GM21423 (cell line): ENCODE results near the gene SLC24A3.
A peak's percentile ranks its signal among the peaks of the same experiment; 100 is the strongest.
"Not testable (repeated sequence)": the region's sequence is repeated elsewhere in the genome, so short reads cannot be mapped to it uniquely, and the experiment has no call there.

ENCODE experiments used
- ATAC-seq: cut with Tn5 transposase; IDR thresholded peaks from one replicate; pipeline ENCODE4 v1.9.1; 2021; ENCODE audit warnings: mild to moderate bottlenecking, moderate library complexity; ENCODE audit not compliant: unreplicated experiment

The SLC24A3 gene

GRCh38 chr20:19616620-19617019, 404.2 kb downstream of the SLC24A3 start:
- no peak for ATAC-seq

- no peak for ATAC-seq
These were observed 404.8 kb downstream of the SLC24A3 start for GRCh38 chr20:19617256-19617655.

- no peak for ATAC-seq
These were observed 406.3 kb downstream of the SLC24A3 start for GRCh38 chr20:19618711-19619110.

DNA sequence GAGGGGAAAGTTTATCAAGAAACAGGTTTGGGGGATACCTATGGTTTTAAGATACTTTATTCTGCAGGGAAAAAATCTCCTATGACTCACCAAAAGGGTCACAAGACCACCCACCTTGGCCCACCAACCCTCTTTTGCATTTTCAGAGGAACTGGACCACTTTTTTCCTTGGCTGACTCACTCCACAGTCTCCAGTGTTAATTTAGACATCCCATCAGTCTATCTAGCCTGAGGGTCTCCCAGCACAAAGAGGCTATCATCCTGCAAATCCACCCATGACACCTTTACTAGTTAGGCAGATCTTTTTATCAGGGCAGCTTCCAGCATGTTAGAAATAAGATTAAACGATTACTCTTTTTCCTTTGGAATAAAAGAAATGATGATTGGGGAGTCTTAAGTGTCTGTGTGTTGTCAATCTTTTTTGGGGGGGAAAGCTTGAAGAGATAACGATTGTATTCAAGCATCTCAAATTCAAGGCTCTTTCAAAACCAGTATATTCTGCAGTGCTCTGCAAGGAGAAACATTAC, 407.5 kb downstream of the SLC24A3 start:
- no peak for ATAC-seq

GRCh38 chr20:19620446-19620845, 408.0 kb downstream of the SLC24A3 start:
- ATAC-seq = no peak

GRCh38 chr20:19621072-19621471, 408.6 kb downstream of the SLC24A3 start:
- ATAC-seq = no peak

- no peak for ATAC-seq
These were observed 412.0 kb downstream of the SLC24A3 start for GRCh38 chr20:19624221-19624965.

DNA sequence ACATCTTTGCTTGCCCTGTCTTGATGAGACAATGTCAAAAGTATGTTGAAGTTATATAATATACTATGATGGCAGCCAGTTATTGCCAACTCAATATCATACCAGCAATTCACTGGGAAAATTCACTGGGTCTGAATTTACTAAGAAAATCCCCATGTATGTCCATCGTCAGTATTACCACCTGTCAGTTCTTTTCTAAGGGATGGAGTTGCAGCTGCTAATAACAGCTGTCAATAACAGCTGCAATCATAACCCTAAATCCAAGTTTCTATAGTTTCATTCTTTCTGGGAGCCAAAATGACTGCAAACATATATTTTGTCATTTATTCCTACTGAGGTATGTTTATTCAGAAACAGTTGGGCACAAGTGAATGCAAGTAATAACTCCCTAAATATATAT, 413.0 kb downstream of the SLC24A3 start:
- ATAC-seq = no peak

DNA sequence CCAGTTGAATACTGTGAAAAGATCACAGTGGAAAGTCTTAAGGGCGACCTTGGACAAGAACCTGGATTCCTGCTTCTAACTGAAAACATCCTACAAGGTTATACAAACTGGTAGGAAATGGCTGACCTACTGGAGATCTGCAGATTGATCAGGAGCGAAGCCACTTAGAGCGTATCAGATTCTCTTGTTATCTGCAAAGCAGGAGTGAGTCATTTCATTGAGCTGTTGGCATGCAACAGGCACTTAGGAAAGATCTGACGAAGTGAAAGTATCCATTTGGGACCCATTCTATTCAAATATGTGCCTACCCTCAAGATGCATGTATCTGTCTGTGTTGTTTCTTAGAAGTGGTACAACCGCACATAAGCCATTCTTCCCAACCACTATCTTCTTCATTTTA, 414.5 kb downstream of the SLC24A3 start:
- no peak for ATAC-seq

GRCh38 chr20:19628570-19629134, 416.2 kb downstream of the SLC24A3 start:
- ATAC-seq = peak; percentile 65

DNA sequence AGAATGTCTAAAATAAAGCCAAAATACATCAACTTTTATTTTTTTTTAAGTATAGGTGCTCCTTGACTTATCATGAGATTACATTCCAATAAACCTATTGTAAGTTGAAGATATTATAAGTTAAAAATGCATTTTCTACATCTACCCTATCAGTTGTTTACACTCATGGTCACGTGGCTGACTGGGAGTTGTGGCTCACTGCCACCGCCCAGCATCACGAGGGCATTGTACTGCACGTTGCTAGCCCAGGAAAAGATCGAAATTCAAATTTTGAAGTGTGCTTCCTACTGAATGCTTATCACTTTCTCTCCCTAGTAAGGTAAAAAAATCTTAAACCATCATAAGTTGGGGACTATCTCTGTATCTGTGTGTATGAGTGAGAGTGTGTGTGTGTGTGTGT, 419.0 kb downstream of the SLC24A3 start:
- ATAC-seq = no peak

DNA sequence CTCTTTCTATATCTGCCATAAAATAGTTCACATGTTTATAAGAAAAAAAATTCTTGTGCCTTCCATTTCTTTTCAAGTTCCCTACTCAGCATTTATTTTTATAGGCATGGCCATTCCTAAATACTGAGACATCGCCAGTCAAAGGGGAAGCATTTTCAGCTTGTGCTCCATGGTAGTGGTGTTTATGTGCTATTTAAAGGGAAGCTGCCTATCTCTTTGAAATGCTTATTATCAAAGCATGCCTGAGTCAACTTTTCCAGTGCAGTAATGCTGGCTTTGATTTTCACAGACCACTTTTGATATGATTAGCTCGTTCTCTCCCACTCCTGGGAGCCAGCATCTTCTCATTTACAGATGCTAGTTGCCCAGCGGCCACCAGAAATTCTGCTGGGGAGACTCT, 421.5 kb downstream of the SLC24A3 start:
- ATAC-seq = no peak

DNA sequence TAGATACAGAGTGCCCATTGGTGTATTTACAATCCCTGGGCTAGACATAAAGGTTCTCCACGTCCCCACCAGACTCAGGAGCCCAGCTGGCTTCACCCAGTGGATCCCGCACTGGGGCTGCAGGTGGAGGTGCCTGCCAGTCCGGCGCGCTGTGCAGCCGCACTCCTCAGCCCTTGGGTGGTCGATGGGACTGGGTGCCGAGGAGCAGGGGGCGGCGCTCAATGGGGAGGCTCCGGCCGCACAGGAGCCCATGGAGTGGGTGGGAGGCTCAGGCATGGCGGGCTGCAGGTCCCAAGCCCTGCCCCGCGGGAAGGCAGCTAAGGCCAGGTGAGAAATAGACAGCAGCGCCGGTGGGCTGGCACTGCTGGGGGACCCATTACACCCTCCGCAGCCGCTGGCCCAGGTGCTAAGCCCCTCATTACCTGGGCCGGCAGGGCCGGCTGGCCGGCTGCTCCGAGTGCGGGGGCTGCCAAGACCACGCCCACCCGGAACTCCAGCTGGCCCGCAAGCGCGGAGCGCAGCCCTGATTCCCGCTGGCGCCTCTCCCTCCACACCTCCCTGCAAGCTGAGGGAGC, 427.1 kb downstream of the SLC24A3 start:
- ATAC-seq = not testable (repeated sequence)

DNA sequence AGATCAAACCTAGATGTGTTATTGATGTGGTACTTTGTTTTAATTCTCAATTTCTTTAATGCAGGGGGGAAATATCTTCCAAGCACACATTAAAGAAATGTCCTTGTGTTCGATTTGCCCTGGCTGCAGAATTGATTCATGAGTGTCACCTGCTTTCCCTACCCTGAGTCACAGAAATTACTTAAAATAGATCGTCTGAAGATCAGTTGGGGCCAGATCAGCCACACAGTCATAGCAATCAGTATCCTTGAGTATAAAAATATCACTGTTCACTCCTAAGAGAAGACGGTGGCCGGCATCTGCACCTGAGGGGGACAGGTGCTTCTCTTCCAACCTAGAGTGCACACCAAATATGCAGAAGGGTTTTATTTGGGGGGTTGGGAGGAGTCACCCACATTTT, 430.4 kb downstream of the SLC24A3 start:
- ATAC-seq = no peak

- no peak for ATAC-seq
These were observed 431.6 kb downstream of the SLC24A3 start for GRCh38 chr20:19644085-19644484.

DNA sequence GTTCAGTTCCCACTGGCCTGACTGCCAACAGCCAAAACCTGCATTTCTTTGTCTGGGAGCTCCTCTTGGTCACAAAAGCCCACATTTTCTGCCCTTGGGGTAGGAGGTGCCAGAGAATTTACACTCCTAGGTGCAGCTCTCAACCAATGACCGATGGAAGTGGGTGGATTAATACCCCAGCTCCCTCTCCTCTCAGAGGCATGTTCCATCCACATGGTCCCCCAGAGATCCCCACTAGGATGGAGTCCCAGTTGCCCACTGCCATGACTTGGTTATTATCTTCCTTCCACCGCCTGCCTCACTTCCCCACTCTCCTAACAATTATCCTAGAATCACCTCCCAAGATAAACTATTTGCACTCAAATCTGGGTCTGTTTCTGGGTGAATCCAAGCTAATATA, 434.5 kb downstream of the SLC24A3 start:
- no peak for ATAC-seq

DNA sequence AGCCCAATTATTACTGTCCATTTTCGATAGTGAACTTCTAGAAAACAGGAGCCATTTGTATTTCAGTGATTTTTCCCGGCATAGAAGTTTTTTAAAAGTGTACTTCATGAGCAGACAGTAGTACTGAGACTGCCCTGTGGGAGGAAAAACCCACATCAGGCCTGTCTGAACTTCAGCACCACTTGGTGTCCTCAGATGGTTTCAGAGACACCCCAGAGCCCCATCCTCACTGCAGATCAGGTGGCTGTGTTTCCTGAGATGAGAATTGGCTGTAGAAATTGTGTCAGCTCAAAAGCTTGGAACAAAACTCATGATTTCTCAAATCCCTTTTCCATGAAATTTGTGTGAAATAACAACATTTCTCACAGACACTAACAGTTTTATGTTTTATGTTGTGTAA, 435.6 kb downstream of the SLC24A3 start:
- ATAC-seq = no peak

DNA sequence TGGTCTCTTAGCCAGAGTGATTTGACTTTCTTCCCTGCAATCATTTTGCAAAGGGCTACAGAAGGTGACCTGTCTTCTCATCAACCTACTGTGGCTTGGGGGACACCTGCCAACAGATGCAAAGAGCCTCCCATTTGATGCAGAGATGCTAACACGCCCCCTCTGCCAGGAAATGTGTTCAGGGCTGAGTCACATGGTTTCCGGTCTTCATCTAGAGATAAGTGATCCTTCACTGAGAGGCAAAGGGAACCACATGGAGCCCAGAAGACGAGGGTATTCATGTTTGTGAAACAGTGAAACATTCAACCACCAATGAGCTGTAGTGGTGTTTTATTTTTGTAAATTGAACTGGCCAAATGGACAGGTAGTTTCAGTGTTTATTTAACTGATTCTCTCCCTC, 436.6 kb downstream of the SLC24A3 start:
- no peak for ATAC-seq

GRCh38 chr20:19652591-19653026, 440.2 kb downstream of the SLC24A3 start:
- peak; percentile 70 for ATAC-seq

GRCh38 chr20:19653327-19653726, 440.9 kb downstream of the SLC24A3 start:
- ATAC-seq = no peak

DNA sequence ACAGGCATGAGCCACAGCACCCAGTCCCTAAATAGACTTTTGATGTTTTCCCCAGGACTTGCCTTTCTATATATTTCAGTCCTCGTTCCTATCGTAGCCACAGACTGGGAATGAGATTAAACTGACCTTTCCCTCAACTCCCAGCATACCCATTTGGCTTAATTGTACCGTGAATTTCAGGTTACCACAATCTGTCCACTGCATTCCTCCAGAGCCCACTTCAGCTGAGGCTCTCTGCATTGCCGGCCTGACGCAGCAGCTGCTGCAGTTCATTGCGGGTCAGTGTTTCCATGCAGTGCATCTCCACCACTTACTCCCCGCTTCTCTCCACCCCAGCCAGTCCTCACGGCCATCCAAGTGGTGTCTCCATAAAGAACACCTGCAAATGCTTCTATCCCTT, 442.5 kb downstream of the SLC24A3 start:
- no peak for ATAC-seq

- ATAC-seq = peak; percentile 78
These were observed 445.7 kb downstream of the SLC24A3 start for GRCh38 chr20:19658137-19658536.
